ENCODE data around the gene CARD9. TPM values are rescaled to one million over a fixed set of nuclear protein-coding genes. Genes with fewer than 3 reads are reported as not detected.

Gene CARD9
- total and polyA plus RNA-seq, 2 of the 8 experiments (the other 6 are each of a cell fraction or from before 2014, with no cell fraction given): 0.15 to 1.1 TPM

DNA sequence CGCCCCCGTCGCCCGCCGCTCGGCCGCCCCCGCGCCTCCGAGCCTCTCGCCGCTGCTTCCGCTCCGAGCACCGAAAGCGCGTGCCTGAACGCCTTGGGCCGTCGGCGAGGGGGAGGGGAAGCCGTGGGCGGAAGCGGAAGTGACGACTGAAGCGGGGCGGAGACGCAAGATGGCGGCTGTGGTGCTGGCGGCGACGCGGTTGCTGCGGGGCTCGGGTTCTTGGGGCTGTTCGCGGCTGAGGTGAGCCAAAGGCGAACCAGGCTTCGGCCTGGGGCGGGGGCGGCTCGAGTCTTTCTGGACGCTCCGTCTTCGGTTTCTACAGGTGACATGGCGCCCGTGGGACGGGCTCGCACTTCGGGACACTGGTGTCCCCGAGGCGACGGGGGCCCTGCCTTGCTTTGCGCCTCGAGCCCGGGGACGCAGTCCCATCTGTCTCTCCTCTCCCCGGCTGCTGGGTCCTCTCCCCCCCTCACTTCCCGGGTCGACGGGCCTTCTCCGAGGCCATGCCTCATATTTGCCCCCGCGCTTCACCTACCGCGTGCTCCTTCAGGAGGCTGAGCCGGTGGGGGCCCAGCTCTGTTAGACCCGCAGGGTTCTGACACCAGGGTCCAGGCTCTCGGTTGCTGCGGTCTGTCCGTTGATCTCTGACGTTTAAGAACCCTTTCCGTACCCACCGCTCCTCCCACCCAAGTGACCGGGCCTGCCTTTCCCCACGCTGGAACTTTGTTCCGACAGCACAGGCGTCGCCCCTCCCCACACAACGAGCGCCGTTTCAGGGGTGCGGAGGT lies 37.2 kb upstream of the CARD9 start, which contains the start of the genes ENTR1 and PMPCA (continued):
- TF ChIP-seq, protein P1, sequence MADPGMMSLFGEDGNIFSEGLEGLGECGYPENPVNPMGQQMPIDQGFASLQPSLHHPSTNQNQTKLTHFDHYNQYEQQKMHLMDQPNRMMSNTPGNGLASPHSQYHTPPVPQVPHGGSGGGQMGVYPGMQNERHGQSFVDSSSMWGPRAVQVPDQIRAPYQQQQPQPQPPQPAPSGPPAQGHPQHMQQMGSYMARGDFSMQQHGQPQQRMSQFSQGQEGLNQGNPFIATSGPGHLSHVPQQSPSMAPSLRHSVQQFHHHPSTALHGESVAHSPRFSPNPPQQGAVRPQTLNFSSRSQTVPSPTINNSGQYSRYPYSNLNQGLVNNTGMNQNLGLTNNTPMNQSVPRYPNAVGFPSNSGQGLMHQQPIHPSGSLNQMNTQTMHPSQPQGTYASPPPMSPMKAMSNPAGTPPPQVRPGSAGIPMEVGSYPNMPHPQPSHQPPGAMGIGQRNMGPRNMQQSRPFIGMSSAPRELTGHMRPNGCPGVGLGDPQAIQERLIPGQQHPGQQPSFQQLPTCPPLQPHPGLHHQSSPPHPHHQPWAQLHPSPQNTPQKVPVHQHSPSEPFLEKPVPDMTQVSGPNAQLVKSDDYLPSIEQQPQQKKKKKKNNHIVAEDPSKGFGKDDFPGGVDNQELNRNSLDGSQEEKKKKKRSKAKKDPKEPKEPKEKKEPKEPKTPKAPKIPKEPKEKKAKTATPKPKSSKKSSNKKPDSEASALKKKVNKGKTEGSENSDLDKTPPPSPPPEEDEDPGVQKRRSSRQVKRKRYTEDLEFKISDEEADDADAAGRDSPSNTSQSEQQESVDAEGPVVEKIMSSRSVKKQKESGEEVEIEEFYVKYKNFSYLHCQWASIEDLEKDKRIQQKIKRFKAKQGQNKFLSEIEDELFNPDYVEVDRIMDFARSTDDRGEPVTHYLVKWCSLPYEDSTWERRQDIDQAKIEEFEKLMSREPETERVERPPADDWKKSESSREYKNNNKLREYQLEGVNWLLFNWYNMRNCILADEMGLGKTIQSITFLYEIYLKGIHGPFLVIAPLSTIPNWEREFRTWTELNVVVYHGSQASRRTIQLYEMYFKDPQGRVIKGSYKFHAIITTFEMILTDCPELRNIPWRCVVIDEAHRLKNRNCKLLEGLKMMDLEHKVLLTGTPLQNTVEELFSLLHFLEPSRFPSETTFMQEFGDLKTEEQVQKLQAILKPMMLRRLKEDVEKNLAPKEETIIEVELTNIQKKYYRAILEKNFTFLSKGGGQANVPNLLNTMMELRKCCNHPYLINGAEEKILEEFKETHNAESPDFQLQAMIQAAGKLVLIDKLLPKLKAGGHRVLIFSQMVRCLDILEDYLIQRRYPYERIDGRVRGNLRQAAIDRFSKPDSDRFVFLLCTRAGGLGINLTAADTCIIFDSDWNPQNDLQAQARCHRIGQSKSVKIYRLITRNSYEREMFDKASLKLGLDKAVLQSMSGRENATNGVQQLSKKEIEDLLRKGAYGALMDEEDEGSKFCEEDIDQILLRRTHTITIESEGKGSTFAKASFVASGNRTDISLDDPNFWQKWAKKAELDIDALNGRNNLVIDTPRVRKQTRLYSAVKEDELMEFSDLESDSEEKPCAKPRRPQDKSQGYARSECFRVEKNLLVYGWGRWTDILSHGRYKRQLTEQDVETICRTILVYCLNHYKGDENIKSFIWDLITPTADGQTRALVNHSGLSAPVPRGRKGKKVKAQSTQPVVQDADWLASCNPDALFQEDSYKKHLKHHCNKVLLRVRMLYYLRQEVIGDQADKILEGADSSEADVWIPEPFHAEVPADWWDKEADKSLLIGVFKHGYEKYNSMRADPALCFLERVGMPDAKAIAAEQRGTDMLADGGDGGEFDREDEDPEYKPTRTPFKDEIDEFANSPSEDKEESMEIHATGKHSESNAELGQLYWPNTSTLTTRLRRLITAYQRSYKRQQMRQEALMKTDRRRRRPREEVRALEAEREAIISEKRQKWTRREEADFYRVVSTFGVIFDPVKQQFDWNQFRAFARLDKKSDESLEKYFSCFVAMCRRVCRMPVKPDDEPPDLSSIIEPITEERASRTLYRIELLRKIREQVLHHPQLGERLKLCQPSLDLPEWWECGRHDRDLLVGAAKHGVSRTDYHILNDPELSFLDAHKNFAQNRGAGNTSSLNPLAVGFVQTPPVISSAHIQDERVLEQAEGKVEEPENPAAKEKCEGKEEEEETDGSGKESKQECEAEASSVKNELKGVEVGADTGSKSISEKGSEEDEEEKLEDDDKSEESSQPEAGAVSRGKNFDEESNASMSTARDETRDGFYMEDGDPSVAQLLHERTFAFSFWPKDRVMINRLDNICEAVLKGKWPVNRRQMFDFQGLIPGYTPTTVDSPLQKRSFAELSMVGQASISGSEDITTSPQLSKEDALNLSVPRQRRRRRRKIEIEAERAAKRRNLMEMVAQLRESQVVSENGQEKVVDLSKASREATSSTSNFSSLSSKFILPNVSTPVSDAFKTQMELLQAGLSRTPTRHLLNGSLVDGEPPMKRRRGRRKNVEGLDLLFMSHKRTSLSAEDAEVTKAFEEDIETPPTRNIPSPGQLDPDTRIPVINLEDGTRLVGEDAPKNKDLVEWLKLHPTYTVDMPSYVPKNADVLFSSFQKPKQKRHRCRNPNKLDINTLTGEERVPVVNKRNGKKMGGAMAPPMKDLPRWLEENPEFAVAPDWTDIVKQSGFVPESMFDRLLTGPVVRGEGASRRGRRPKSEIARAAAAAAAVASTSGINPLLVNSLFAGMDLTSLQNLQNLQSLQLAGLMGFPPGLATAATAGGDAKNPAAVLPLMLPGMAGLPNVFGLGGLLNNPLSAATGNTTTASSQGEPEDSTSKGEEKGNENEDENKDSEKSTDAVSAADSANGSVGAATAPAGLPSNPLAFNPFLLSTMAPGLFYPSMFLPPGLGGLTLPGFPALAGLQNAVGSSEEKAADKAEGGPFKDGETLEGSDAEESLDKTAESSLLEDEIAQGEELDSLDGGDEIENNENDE (IDR thresholded peaks at IDR 0.05; ENCODE audit: insufficient replicate concordance, low read length): no peak
- TF ChIP-seq YY1 (IDR thresholded peaks at IDR 0.05; ENCODE audit: low read depth, low read length) (peak; percentile 98), CHD2 (IDR thresholded peaks at IDR 0.05; ENCODE audit: low read length) (0 out of 2 replicates have a peak, but pooled peaks have one; percentile 25), RBBP5 (IDR thresholded peaks at IDR 0.05; ENCODE audit: borderline replicate concordance, low read depth, low read length) (peak; percentile 79; the same call in 1 of the 2 replicates), JUN (IDR thresholded peaks at IDR 0.05; ENCODE audit: low read depth, low read length) (no peak), SP1 (IDR thresholded peaks at IDR 0.05; ENCODE audit: low read depth, low read length) (0 out of 2 replicates have a peak, but pooled peaks have one; percentile 19), TBP (IDR thresholded peaks at IDR 0.05; ENCODE audit: low read depth, low read length) (peak; percentile 86), POLR2A (IDR thresholded peaks at IDR 0.05; ENCODE audit: control extremely low read depth in 1 of 2, low read depth in 2 of 2, low read length in 2 of 2) (peak; percentile 82 to 91)
- TF ChIP-seq, protein P2, sequence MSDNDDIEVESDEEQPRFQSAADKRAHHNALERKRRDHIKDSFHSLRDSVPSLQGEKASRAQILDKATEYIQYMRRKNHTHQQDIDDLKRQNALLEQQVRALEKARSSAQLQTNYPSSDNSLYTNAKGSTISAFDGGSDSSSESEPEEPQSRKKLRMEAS (IDR thresholded peaks at IDR 0.05): peak; percentile 94
- TF ChIP-seq, protein P3, sequence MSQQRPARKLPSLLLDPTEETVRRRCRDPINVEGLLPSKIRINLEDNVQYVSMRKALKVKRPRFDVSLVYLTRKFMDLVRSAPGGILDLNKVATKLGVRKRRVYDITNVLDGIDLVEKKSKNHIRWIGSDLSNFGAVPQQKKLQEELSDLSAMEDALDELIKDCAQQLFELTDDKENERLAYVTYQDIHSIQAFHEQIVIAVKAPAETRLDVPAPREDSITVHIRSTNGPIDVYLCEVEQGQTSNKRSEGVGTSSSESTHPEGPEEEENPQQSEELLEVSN (IDR thresholded peaks at IDR 0.05): peak; percentile 59
